GM19397 (cell line): Measurements from ENCODE around the gene TMEM200A.

Experiments
- ATAC-seq: cut with Tn5 transposase; IDR thresholded peaks from one replicate; pipeline ENCODE4 v1.9.1; 2021; ENCODE audit warnings: mild to moderate bottlenecking, moderate library complexity; ENCODE audit not compliant: unreplicated experiment

TMEM200A gene

GRCh38 chr6:130482645-130483390, 117.0 kb downstream of the TMEM200A start:
- no peak for ATAC-seq

- ATAC-seq, result no peak
Measured at GRCh38 chr6:130485870-130486269, 120.1 kb downstream of the TMEM200A start.

GRCh38 chr6:130486417-130486816, 120.6 kb downstream of the TMEM200A start:
- ATAC-seq, result no peak

GRCh38 chr6:130489514-130489913, 123.7 kb downstream of the TMEM200A start:
- ATAC-seq, result no peak
